SH-SY5Y (cell line): ENCODE results near the gene MTCL1.

Experiments
- GATA2 ChIP-seq: IDR thresholded peaks from 2 replicates; pipeline ENCODE4 v1.6.1; 2011; ENCODE audit warnings: mild to moderate bottlenecking, low read depth, low read length
- GATA3 ChIP-seq: IDR thresholded peaks from 2 replicates; pipeline ENCODE4 v1.6.1; 2011; ENCODE audit warnings: low read depth, mild to moderate bottlenecking, low read length, moderate library complexity

DNA sequence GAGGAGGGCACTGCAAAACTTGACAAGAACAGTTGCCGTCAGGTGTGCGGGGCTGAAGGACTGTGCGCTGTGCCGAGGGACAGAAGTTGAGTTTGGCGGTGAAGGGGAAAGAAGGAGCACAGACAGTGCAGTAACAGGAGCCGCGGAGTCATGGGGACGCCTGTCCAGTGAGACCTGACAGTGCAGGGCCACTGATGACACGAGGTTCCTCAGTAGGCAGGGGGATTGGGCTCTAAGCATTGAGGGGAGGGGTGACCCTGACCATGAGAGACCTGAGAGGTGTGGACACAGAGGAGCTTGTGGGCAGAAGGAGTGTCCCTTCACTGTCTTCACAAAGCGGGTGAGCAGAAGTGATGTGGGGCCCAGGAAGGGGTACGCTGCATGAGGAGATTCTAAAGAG lies 104.8 kb downstream of the MTCL1 start:
- TF ChIP-seq GATA2 (no peak), GATA3 (no peak)
